ENCODE measurements around the gene SRF. TPM values are rescaled to one million over a fixed set of nuclear protein-coding genes. Genes with fewer than 3 reads are reported as not detected.

The SRF gene
- total and polyA plus RNA-seq, 2 donors (not counting 3 experiments of a cell fraction or from before 2014, with no cell fraction given) = 34.4 to 55.8 TPM

DNA sequence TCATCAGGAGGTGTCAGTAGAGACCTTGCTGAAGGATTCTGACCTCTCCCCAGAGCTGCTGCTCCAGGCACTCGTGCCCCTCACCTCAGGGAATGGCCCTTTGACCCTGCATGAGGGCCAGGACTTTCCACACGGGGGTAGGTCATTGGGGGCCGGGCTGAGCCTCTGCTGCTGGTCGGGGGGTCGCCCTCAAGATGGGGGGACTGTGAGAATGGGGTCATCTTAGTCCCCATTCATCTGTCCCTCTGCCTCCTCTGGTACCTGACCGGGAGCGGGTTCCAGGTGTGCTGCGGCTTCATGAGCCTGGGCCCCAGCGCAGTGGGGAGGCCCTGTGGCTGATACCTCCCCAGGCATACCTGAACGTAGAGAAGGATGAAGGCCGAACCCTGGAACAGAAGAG lies 42.4 kb downstream of the SRF start:
- CTCF ChIA-PET = interaction anchor here (1.2 to 1.6 kb wide), 3 partner anchors 12 to 22 kb away, joined by 3 to 8 read pairs (median 4); partner anchors contain the start of gene DNPH1
- no TSS peak for BruUV-seq (replicated peaks)
- Histone ChIP-seq H3K9me1 (replicated peaks; ENCODE audit: control insufficient read depth, extremely low read depth, insufficient read depth, low read length) (no peaks in the 10 kb centered on the region), H3K4me3 (replicated peaks in 1 of 3; ENCODE audit: insufficient read depth in 1 of 3, low read depth in 1 of 3, low read length in 3 of 3) (no peak overlapping the region), H3K36me3 (ENCODE audit: control insufficient read depth in 2 of 2, extremely low read depth in 1 of 2, insufficient read depth in 2 of 2, low read length in 2 of 2) (peaks cover 0 to 19% of the 10 kb centered on the region in 2 experiments), H3K9ac (replicated peaks; ENCODE audit: extremely low read depth, insufficient read depth, low read length) (no peak overlapping the region), H3K4me1 (ENCODE audit: control insufficient read depth, extremely low read depth, insufficient read depth, low read length) (peaks cover 18% of the 10 kb centered on the region), H4K20me1 (replicated peaks; ENCODE audit: control insufficient read depth, extremely low read depth, insufficient read depth, low read length) (no peaks in the 10 kb centered on the region), H3K27me3 (ENCODE audit: control insufficient read depth in 2 of 2, insufficient read depth in 2 of 2, low read length in 2 of 2) (no peaks in the 10 kb centered on the region), H3K9me3 (replicated peaks; ENCODE audit: control insufficient read depth, insufficient read depth, low read length) (no peaks in the 10 kb centered on the region), H3K79me2 (ENCODE audit: control insufficient read depth, insufficient read depth, low read length) (no peaks in the 10 kb centered on the region), H3K4me2 (ENCODE audit: insufficient read depth, low read length) (no peak overlapping the region), H3K27ac (ENCODE audit: insufficient read depth, low read depth, low read length) (no peak overlapping the region), H2AFZ (ENCODE audit: low read depth, low read length) (no peak overlapping the region)
- dilution Hi-C loops (cut with MboI; ENCODE audit: extremely low pct_ligation_motif_present, low sequenced_read_pairs) = no loop called here
- intact Hi-C loops (cut with micrococcal nuclease) = no loop called here
- FAIRE-seq = no peak
- no peak for DNase-seq (ENCODE audit: low read depth, low spot score)
- TF ChIP-seq POLR2A (IDR thresholded peaks at IDR 0.05; ENCODE audit: low read depth, low read length) (no peak), GATA2 (IDR thresholded peaks at IDR 0.05; ENCODE audit: insufficient read depth, insufficient read length, low read depth, low read length) (no peak), POLR2AphosphoS5 (IDR thresholded peaks at IDR 0.05; ENCODE audit: insufficient read depth, low read depth, low read length) (no peak), EZH2 (IDR thresholded peaks at IDR 0.05; ENCODE audit: borderline replicate concordance, low read depth, low read length, severe bottlenecking) (no peak), MYC (IDR thresholded peaks at IDR 0.05; ENCODE audit: low read depth, low read length) (no peak), JUN (IDR thresholded peaks at IDR 0.05; ENCODE audit: borderline replicate concordance, insufficient read depth, insufficient read length, low read depth) (no peak), FOS (IDR thresholded peaks at IDR 0.05; ENCODE audit: borderline replicate concordance, insufficient read depth, low read length) (no peak)
- TF ChIP-seq, protein P1, sequence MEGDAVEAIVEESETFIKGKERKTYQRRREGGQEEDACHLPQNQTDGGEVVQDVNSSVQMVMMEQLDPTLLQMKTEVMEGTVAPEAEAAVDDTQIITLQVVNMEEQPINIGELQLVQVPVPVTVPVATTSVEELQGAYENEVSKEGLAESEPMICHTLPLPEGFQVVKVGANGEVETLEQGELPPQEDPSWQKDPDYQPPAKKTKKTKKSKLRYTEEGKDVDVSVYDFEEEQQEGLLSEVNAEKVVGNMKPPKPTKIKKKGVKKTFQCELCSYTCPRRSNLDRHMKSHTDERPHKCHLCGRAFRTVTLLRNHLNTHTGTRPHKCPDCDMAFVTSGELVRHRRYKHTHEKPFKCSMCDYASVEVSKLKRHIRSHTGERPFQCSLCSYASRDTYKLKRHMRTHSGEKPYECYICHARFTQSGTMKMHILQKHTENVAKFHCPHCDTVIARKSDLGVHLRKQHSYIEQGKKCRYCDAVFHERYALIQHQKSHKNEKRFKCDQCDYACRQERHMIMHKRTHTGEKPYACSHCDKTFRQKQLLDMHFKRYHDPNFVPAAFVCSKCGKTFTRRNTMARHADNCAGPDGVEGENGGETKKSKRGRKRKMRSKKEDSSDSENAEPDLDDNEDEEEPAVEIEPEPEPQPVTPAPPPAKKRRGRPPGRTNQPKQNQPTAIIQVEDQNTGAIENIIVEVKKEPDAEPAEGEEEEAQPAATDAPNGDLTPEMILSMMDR (IDR thresholded peaks at IDR 0.05; ENCODE audit: extremely low read depth in 1 of 2, insufficient read depth in 1 of 2, low read depth in 1 of 2, low read length in 2 of 2) = no peak
- TF ChIP-seq, protein P2, sequence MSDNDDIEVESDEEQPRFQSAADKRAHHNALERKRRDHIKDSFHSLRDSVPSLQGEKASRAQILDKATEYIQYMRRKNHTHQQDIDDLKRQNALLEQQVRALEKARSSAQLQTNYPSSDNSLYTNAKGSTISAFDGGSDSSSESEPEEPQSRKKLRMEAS (IDR thresholded peaks at IDR 0.05; ENCODE audit: insufficient read depth, insufficient read length) = no peak
- POLR2A ChIA-PET = no interaction called here
